BJ (cell line): ENCODE results near the gene GRN. TPM values are rescaled to one million over a fixed set of nuclear protein-coding genes. Genes with fewer than 3 reads are reported as not detected.

Experiments
- CTCF ChIA-PET: fragments of 350-600 bp; formaldehyde crosslinking; extraction: SDS; loops from one replicate; lab custom pipeline; 2021; ENCODE audit warnings: antibody characterized with exemption, inconsistent platforms; lab: Yijun Ruan, JAX
- POLR2A ChIA-PET: fragments of 300-600 bp; sonication (Branson Sonifier 250); formaldehyde crosslinking; extraction: SDS; loops from one replicate; lab custom pipeline; 2021; ENCODE audit warnings: antibody characterized with exemption; lab: Charles Lee
- DNase-seq: peaks from one replicate; pipeline ENCODE4 v3.0.0-alpha.2; 2011; ENCODE audit warnings: low read depth
- H3K27me3 ChIP-seq: 2 replicates; pipeline ENCODE4 v1.6.0; 2011; ENCODE audit warnings: low read length; ENCODE audit not compliant: control insufficient read depth, insufficient read depth
- H3K36me3 ChIP-seq: 2 replicates; pipeline ENCODE4 v1.5.1; 2011; ENCODE audit warnings: low read length; ENCODE audit not compliant: control insufficient read depth, insufficient read depth
- H3K4me3 ChIP-seq: 2 replicates; pipeline ENCODE4 v1.5.1; 2011; ENCODE audit warnings: low read depth, mild to moderate bottlenecking, control low read depth, low read length
- polyA plus RNA-seq: library from polyadenylated mRNA; depleted of rRNA; stranded (reverse); fragments of >200 nt; gene quantifications from 2 replicates; pipeline ENCODE4 v1.2.3, GENCODE V29; 2011
- TF ChIP-seq, protein P1 (sequence below): IDR thresholded peaks from 2 replicates; pipeline ENCODE4 v1.5.1; 2011; ENCODE audit warnings: low read depth, mild to moderate bottlenecking, control low read depth, inconsistent platforms, low read length, moderate library complexity; ENCODE audit not compliant: insufficient read depth

The GRN gene
- polyA plus RNA-seq, 1 experiment: 581 TPM

DNA sequence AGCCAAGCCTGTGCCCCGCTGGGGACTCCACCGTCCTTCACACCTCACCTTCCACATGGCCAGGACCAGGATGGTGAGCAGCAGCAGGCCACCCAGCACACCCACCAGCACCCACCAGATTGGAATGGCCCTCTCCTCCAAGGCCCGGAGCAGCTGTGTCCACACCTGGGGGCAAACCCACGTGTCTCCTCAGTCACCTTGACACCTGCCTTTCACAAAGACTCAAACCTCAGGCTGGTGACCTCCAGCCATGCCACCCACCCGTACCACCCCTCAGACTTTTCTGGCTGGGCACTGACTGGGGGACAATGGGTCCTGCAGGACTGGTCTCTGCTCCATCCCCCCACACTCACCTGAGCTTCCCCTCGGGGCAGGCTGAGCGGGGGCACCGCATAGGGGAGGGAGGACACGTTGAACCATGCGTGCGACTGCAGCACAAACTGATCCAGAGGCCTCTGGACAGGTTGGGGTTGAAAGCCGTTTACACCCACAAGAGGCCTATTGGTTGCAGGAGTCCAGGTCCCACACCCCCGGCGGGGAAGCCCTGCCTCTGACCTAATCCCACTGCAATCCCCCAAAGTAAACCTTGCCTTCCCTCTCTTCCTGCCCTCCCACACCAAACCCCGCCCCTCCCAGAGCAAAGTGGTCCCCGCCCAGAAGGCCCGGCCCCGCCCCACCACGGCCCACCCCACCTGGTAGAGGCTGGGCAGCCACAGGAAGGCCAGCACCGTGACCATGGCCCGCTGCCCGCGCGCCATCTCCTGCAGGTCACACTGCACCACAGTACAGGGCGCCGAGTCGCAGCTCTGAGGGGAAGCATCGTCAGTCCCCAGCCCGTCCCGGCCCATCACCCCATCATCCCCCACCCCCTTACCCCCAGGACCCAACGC is 29.4 kb downstream of the GRN start:
- no peaks in the 10 kb centered on the region for H3K27me3 ChIP-seq
- CTCF ChIA-PET: interaction anchor here (0.7 to 3.5 kb wide), 4 partner anchors 10 to 198 kb away, joined by 3 to 19 read pairs (median 6); partner anchors contain the start of gene FAM171A2
- TF ChIP-seq, protein P1, sequence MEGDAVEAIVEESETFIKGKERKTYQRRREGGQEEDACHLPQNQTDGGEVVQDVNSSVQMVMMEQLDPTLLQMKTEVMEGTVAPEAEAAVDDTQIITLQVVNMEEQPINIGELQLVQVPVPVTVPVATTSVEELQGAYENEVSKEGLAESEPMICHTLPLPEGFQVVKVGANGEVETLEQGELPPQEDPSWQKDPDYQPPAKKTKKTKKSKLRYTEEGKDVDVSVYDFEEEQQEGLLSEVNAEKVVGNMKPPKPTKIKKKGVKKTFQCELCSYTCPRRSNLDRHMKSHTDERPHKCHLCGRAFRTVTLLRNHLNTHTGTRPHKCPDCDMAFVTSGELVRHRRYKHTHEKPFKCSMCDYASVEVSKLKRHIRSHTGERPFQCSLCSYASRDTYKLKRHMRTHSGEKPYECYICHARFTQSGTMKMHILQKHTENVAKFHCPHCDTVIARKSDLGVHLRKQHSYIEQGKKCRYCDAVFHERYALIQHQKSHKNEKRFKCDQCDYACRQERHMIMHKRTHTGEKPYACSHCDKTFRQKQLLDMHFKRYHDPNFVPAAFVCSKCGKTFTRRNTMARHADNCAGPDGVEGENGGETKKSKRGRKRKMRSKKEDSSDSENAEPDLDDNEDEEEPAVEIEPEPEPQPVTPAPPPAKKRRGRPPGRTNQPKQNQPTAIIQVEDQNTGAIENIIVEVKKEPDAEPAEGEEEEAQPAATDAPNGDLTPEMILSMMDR: no peak
- H3K36me3 ChIP-seq: no peaks in the 10 kb centered on the region
- H3K4me3 ChIP-seq: no peak overlapping the region
- POLR2A ChIA-PET: no interaction called here
- no peak for DNase-seq

DNA sequence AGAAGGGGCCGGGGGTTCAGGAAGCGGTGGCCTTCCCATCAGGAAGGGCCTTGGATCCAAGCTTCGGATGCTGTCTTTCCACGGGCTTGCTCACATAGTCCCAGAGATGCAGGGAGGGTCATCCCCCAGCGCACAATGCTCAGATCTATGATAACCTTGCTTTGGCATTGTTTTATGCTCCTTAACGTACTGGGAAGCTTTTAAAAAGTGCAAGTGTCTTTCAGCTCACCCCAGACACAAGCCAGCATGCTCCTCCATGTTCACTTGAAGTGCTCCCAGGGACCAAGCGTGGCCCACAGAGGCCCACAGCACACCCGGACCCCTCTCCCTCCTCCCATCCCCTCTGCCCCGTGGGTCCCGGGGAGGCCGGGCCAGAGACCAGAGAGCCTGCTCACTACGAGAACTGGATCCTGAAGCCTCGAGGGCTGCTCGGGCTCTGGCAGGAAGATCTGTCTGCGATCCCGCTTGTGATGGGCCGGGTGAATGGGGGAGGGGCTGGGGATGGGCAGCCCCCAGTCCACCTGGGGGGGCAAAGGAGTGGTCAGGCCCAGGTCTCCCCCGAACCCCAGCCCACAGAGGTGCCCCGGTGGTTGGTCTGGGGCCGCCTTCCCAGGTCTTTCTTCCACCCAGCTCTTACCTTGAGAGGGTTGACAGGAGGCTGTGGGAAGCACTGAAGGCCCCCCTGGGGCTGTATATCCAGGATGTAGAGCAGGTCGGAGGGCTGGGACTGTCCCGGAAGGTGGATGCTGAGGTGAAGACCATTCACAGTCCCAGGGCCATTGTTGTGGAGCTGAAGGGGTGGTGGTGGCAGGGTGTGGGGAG is 30.3 kb downstream of the GRN start:
- no peaks in the 10 kb centered on the region for H3K36me3 ChIP-seq
- no peak overlapping the region for H3K4me3 ChIP-seq
- TF ChIP-seq, protein P1: no peak
- H3K27me3 ChIP-seq: no peaks in the 10 kb centered on the region
- DNase-seq: no peak
- CTCF ChIA-PET: interaction anchor here (0.7 to 3.5 kb wide), 9 partner anchors 10 to 199 kb away, joined by 3 to 19 read pairs (median 5); partner anchors contain the start of gene FAM171A2
- POLR2A ChIA-PET: no interaction called here

DNA sequence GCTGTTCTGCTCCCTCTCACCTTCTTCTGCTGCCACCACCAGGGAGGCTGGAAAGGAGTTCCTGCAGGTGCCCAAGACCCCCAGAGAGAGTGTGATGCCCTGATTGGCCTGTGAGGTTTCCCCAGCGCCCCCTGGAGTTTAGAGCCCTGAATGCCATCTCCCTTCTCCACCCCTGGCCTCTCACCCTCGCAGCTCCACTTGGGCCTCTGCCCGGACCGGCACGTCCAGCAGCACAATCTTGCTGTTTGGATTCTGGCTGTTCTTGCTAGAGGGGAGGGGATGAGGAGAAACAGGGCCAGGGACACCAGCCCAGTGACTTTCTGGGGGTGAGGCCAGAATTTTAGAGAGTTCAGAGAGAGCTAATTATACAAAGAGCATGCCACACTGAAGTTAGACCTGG is 31.0 kb downstream of the GRN start:
- DNase-seq: no peak
- Histone ChIP-seq H3K27me3 (no peaks in the 10 kb centered on the region), H3K36me3 (no peaks in the 10 kb centered on the region), H3K4me3 (no peak overlapping the region)
- ChIA-PET POLR2A (no interaction called here), CTCF (interaction anchor here (0.8 to 3.5 kb wide), 9 partner anchors 10 to 218 kb away, joined by 3 to 19 read pairs (median 5); partner anchors contain the start of gene FAM171A2)
- TF ChIP-seq, protein P1: peak; percentile 50

DNA sequence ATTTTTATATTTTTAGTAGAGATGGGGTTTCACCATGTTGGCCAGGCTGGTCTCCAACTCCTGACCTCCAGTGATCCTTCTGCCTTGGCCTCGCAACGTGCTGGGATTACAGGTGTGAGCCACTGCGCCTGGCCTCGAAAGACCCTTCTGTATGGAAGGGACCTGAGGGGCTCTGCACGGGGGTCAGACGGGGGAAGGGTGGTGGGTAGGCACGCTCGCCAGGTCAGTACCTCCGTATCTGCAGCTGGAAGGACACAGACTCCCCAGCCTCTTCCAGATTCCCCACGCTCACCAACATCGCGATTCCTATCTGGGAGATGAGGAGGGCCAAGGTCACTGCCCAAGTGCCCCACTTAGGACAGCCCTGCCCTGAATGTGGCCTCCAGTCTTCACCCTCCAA is 31.7 kb downstream of the GRN start:
- no peak for DNase-seq
- TF ChIP-seq, protein P1: no peak
- CTCF ChIA-PET: interaction anchor here (0.8 to 3.5 kb wide), 10 partner anchors 9 to 261 kb away, joined by 3 to 19 read pairs (median 4); partner anchors contain the start of gene FAM171A2
- no peaks in the 10 kb centered on the region for H3K36me3 ChIP-seq
- no peaks in the 10 kb centered on the region for H3K27me3 ChIP-seq
- POLR2A ChIA-PET: no interaction called here
- no peak overlapping the region for H3K4me3 ChIP-seq
